Measurements from ENCODE around the gene RHCE. TPM values are rescaled to one million over a fixed set of nuclear protein-coding genes. Genes with fewer than 3 reads are reported as not detected.
"Not testable (repeated sequence)": the region's sequence is repeated elsewhere in the genome, so short reads cannot be mapped to it uniquely, and the experiment has no call there.

RHCE gene
- total RNA-seq, 1 donor from 2014 or later = 0.75 TPM

GRCh38 chr1:25312806-25313470 lies 107.7 kb downstream of the RHCE start:
- H3K4me1 ChIP-seq (ENCODE audit: insufficient read depth, low read length); FAIRE-seq; H4K20me1 ChIP-seq (ENCODE audit: insufficient read depth, low read length): not testable (repeated sequence)

More at GRCh38 chr1:25312806-25313470, 107.7 kb downstream of the RHCE start:
- not testable (repeated sequence) for H3K4me2 ChIP-seq (ENCODE audit: low read length); H3K9me3 ChIP-seq (ENCODE audit: insufficient read depth, low read depth, low read length); H3K4me3 Mint-ChIP-seq (ENCODE audit: unreplicated experiment); H3K27ac ChIP-seq (ENCODE audit: low read depth, low read length); H3K36me3 Mint-ChIP-seq (ENCODE audit: low read depth, unreplicated experiment); H3K4me3 ChIP-seq (ENCODE audit: insufficient read depth, low read depth, low read length); H3K27me3 Mint-ChIP-seq (ENCODE audit: low read depth, unreplicated experiment); H3K9ac ChIP-seq (ENCODE audit: low read length); H3K36me3 ChIP-seq (ENCODE audit: insufficient read depth, low read length); H3K9me3 Mint-ChIP-seq (ENCODE audit: unreplicated experiment); H3K79me2 ChIP-seq (ENCODE audit: insufficient read depth, low read length); H2AFZ ChIP-seq (ENCODE audit: low read depth, low read length); H3K27me3 ChIP-seq (ENCODE audit: insufficient read depth, low read length); H3K4me1 Mint-ChIP-seq (ENCODE audit: low read depth, unreplicated experiment); DNase-seq (ENCODE audit: low read depth); H3K27ac Mint-ChIP-seq (ENCODE audit: unreplicated experiment)

Other genes with a start within 250 kb of the RHCE start
- gene SYF2, start 188.3 kb downstream of the RHCE start, total RNA-seq = 28.5 and 29.1 TPM in 2 replicates
- gene RSRP1, start 173.4 kb downstream of the RHCE start, total RNA-seq = 78.0 and 88.3 TPM in 2 replicates
- not detected in 2 replicates for gene RHD, start 148.3 kb downstream of the RHCE start, total RNA-seq
- 175 and 189 TPM in 2 replicates for gene TMEM50A, start 82.5 kb downstream of the RHCE start, total RNA-seq
- gene MACO1, start 10.1 kb upstream of the RHCE start, total RNA-seq = 31.8 and 37.4 TPM in 2 replicates
- gene LDLRAP1, start 122.8 kb upstream of the RHCE start, total RNA-seq = 7.9 and 8.0 TPM in 2 replicates
- gene MAN1C1, start 196.0 kb upstream of the RHCE start, total RNA-seq = 0.86 and 1.6 TPM in 2 replicates